ENCODE data around the gene GRIN3A.

DNA sequence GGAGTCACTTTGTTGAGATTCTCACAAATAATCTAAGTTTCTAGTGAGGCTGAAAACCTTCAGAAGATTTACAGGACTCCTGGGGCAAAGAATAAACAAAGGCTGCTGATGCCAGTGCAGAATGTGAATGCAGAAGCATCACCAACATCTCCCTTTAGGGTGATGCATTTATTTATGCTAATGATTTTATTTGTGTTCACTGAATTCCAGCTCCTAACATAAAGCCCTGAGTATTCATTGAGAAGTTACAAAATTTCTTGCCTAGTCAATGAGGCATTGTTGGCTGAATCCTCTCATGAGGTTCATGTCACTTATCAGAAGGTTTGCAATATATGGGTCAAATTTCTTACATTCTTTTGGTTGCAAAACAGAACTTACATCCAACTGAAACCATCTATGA is 70.0 kb downstream of the GRIN3A start:
- TF ChIP-seq GATA2 (IDR thresholded peaks at IDR 0.05; ENCODE audit: low read depth, low read length): no peak
- no peak for TF ChIP-seq GATA3 (IDR thresholded peaks at IDR 0.05; ENCODE audit: low read depth, low read length)
